Sigmoid colon (tissue), 7 donors: ENCODE data around the gene KIF26B. TPM values are rescaled to one million over a fixed set of nuclear protein-coding genes. Genes with fewer than 3 reads are reported as not detected.

Experiments
- DNase-seq: peaks from one replicate; pipeline ENCODE4 v3.0.0-alpha.2; 2019
- H3K27ac ChIP-seq, 4 donors: fragments of 200-600 bp; sonication (generic); one replicate each; pipeline ENCODE4 v1.5.1; 2016 to 2019; ENCODE audit warnings: mild to moderate bottlenecking in 1 of 4
- H3K27me3 ChIP-seq, 3 donors: fragments of 200-600 bp; sonication (generic); one replicate each; pipeline ENCODE4 v1.5.1; 2019; ENCODE audit warnings: mild to moderate bottlenecking in 1 of 3
- H3K36me3 ChIP-seq, 4 donors: fragments of 200-600 bp; sonication (generic); one replicate each; pipeline ENCODE4 v1.5.1; 2016 to 2019
- H3K4me1 ChIP-seq, 4 donors: fragments of 200-600 bp; sonication (generic); one replicate each; pipeline ENCODE4 v1.5.1; 2017 to 2019
- H3K4me3 ChIP-seq, 4 donors: fragments of 200-600 bp; sonication (generic); one replicate each; pipeline ENCODE4 v1.5.1; 2017 to 2019; ENCODE audit warnings: mild to moderate bottlenecking in 2 of 4, moderate library complexity in 1 of 4
- H3K9me3 ChIP-seq, 4 donors: fragments of 200-600 bp in 3 of 4; sonication (generic) in 3 of 4; one replicate each; pipeline versions ENCODE4 v1.5.1 to v1.6.1; 2013 to 2019
- CTCF ChIP-seq, 4 experiments: fragments of 450-650 bp in 3 of 4; fragments of 200-600 bp in 1 of 4; IDR thresholded peaks; one replicate each; pipeline ENCODE4 v1.5.1; 2016 to 2019; ENCODE audit warnings: antibody characterized with exemption in 4 of 4, mild to moderate bottlenecking in 3 of 4, moderate library complexity in 2 of 4
- EP300 ChIP-seq, 4 donors: sonication (generic); formaldehyde crosslinking; IDR thresholded peaks; one replicate each; pipeline ENCODE4 v1.6.1; 2017; ENCODE audit warnings: antibody characterized with exemption in 4 of 4
- POLR2A ChIP-seq, 2 donors: fragments of 450-650 bp; IDR thresholded peaks; one replicate each; pipeline ENCODE4 v1.6.1; 2016; ENCODE audit warnings: antibody characterized with exemption in 2 of 2, mild to moderate bottlenecking in 2 of 2, moderate library complexity in 2 of 2
- POLR2AphosphoS5 ChIP-seq, 4 donors: sonication (generic); formaldehyde crosslinking; IDR thresholded peaks; one replicate each; pipeline ENCODE4 v1.6.1; 2017; ENCODE audit warnings: antibody characterized with exemption in 4 of 4
- WGBS, 2 donors: extraction: QIAGEN DNeasy Blood & Tissue Kit; methylation state at CpG; one replicate each; pipeline ENCODE4 v1.1.7; 2013; 5-methylcytosine and 5-hydroxymethylcytosine counted together
- intact Hi-C: fragments of 100-400 bp; cut with DNase I; formaldehyde crosslinking; loops from one replicate; pipeline ENCODE4 v1.15.1; 2023
- polyA plus RNA-seq, 3 donors: library from polyadenylated mRNA; stranded (reverse); fragments of 200-250 nt; gene quantifications; one replicate each; pipeline ENCODE4 v1.2.3, GENCODE V29; 2013
- total RNA-seq, 4 donors: library from RNA; depleted of rRNA; stranded (reverse); fragments of >200 nt; gene quantifications; one replicate each; pipeline ENCODE4 v1.1.0, GENCODE V29; 2016
- donor health status: healthy with polysubstance abuse.
- donor health status: Bipolar disorder and iron deficiency.
- donor health status: healthy.

The KIF26B gene
- total and polyA plus RNA-seq, 7 donors, result under 0.01 to 5.5 (median 1.4) TPM; not detected in 1

GRCh38 chr1:245310571-245311531 lies 156.1 kb downstream of the KIF26B start:
- H3K27ac ChIP-seq, result no peak overlapping the region

GRCh38 chr1:245311887-245312536 lies 157.2 kb downstream of the KIF26B start:
- Histone ChIP-seq H3K27ac (no peak overlapping the region), H3K4me1 (peaks cover 0 to 3% (median 0%) of the 10 kb centered on the region in 4 donors), H3K27me3 (peaks cover 0 to 17% (median 0%) of the 10 kb centered on the region in 3 donors), H3K9me3 (no peaks in the 10 kb centered on the region), H3K36me3 (no peaks in the 10 kb centered on the region), H3K4me3 (no peak overlapping the region)
- 84 to 89% methylated on average over 8 of the region's 8 CpGs for WGBS, 2 donors
- no peak for DNase-seq
- TF ChIP-seq POLR2AphosphoS5 (IDR thresholded peaks at IDR 0.05) (no peak), EP300 (IDR thresholded peaks at IDR 0.05) (no peak), CTCF (IDR thresholded peaks at IDR 0.05) (no peak), POLR2A (IDR thresholded peaks at IDR 0.05) (no peak)
- intact Hi-C loops, result no loop called here

More at GRCh38 chr1:245310571-245311531, 156.1 kb downstream of the KIF26B start:
- Histone ChIP-seq H3K27me3 (peaks cover 0 to 17% (median 0%) of the 10 kb centered on the region in 3 donors), H3K4me3 (no peak overlapping the region), H3K36me3 (no peaks in the 10 kb centered on the region), H3K4me1 (peaks cover 0 to 9% (median 0%) of the 10 kb centered on the region in 4 donors), H3K9me3 (no peaks in the 10 kb centered on the region)
- peak in 1 of 4 donors; percentile 19 for TF ChIP-seq POLR2AphosphoS5 (IDR thresholded peaks at IDR 0.05)
- TF ChIP-seq POLR2A (IDR thresholded peaks at IDR 0.05), result no peak
- 19 to 39% methylated on average over 22 of the region's 22 CpGs for WGBS, 2 donors
- DNase-seq, result no peak
- intact Hi-C loops, result no loop called here

- WGBS, 2 donors, result 95% methylated on average over 9 of the region's 9 CpGs
- no peak overlapping the region for H3K27ac ChIP-seq
- H3K36me3 ChIP-seq, result no peaks in the 10 kb centered on the region
- no peak for TF ChIP-seq POLR2A (IDR thresholded peaks at IDR 0.05)
- no peak for TF ChIP-seq POLR2AphosphoS5 (IDR thresholded peaks at IDR 0.05)
- no peak for TF ChIP-seq EP300 (IDR thresholded peaks at IDR 0.05)
- TF ChIP-seq CTCF (IDR thresholded peaks at IDR 0.05), result no peak
- DNase-seq, result no peak
- intact Hi-C loops, result no loop called here
- no peaks in the 10 kb centered on the region for H3K9me3 ChIP-seq
- peaks cover 0 to 17% (median 0%) of the 10 kb centered on the region in 3 donors for H3K27me3 ChIP-seq
- no peak overlapping the region for H3K4me3 ChIP-seq
- no peaks in the 10 kb centered on the region for H3K4me1 ChIP-seq
Measured at GRCh38 chr1:245313576-245313975, 158.8 kb downstream of the KIF26B start.

- Histone ChIP-seq H3K36me3 (no peaks in the 10 kb centered on the region), H3K27ac (no peak overlapping the region), H3K9me3 (no peaks in the 10 kb centered on the region), H3K4me1 (no peaks in the 10 kb centered on the region), H3K27me3 (peaks cover 0 to 3% (median 0%) of the 10 kb centered on the region in 3 donors), H3K4me3 (no peak overlapping the region)
- no peak for DNase-seq
- TF ChIP-seq POLR2A (IDR thresholded peaks at IDR 0.05) (no peak), CTCF (IDR thresholded peaks at IDR 0.05) (no peak), POLR2AphosphoS5 (IDR thresholded peaks at IDR 0.05) (no peak)
- intact Hi-C loops, result no loop called here
- WGBS, 2 donors, result 83 to 84% methylated on average over 6 of the region's 6 CpGs
Measured at GRCh38 chr1:245316784-245317183, 162.0 kb downstream of the KIF26B start.

- no peak overlapping the region for H3K4me3 ChIP-seq
- H3K4me1 ChIP-seq, result no peaks in the 10 kb centered on the region
- H3K27ac ChIP-seq, result no peak overlapping the region
- DNase-seq, result no peak
- no peaks in the 10 kb centered on the region for H3K36me3 ChIP-seq
- no peaks in the 10 kb centered on the region for H3K9me3 ChIP-seq
- WGBS, 2 donors, result 63 to 73% methylated on average over 5 of the region's 5 CpGs
- no peaks in the 10 kb centered on the region for H3K27me3 ChIP-seq
- TF ChIP-seq EP300 (IDR thresholded peaks at IDR 0.05) (no peak), POLR2A (IDR thresholded peaks at IDR 0.05) (no peak), POLR2AphosphoS5 (IDR thresholded peaks at IDR 0.05) (no peak), CTCF (IDR thresholded peaks at IDR 0.05) (no peak)
- intact Hi-C loops, result no loop called here
Measured at GRCh38 chr1:245317217-245317616, 162.4 kb downstream of the KIF26B start.
